Right cardiac atrium (tissue), 5 donors: ENCODE data around the gene ADAM15. TPM values are rescaled to one million over a fixed set of nuclear protein-coding genes. Genes with fewer than 3 reads are reported as not detected.

Source experiments
- ATAC-seq, 2 donors: fragments of 200-7000 bp; cut with Tn5 transposase; one replicate each; pipeline versions ENCODE4 v1.8.0 to v1.9.1; 2020; ENCODE audit warnings: moderate library complexity in 2 of 2, mild to moderate bottlenecking in 1 of 2
- DNase-seq, 3 donors: peaks; one replicate each; pipeline ENCODE4 v3.0.0-alpha.2; 2020
- H3K27ac ChIP-seq: one replicate; pipeline ENCODE4 v1.5.1; 2013; ENCODE audit warnings: mild to moderate bottlenecking, low read length, control low read depth, moderate library complexity
- H3K27me3 ChIP-seq: one replicate; pipeline ENCODE4 v1.6.1; 2013; ENCODE audit not compliant: control insufficient read depth, insufficient read depth
- H3K4me1 ChIP-seq: one replicate; pipeline ENCODE4 v1.6.1; 2013; ENCODE audit warnings: low read length; ENCODE audit not compliant: control insufficient read depth, insufficient read depth
- H3K4me3 ChIP-seq: one replicate; pipeline ENCODE4 v1.5.1; 2013; ENCODE audit warnings: low read length, control low read depth
- H3K9me3 ChIP-seq: one replicate; pipeline ENCODE4 v1.6.1; 2013; ENCODE audit warnings: low read length; ENCODE audit not compliant: control insufficient read depth
- WGBS: extraction: QIAGEN DNeasy Blood & Tissue Kit; methylation state at CpG from one replicate; pipeline ENCODE4 v1.1.7; 2013; 5-methylcytosine and 5-hydroxymethylcytosine counted together
- intact Hi-C, 4 donors: fragments of 100-400 bp; cut with DNase I; formaldehyde crosslinking; loops; one replicate each; pipeline versions ENCODE4 v1.11.0 to v1.14.0; 2022 to 2023
- polyA plus RNA-seq: library from polyadenylated mRNA; stranded (reverse); fragments of 200-250 nt; gene quantifications from one replicate; pipeline ENCODE4 v1.2.3, GENCODE V29; 2013
- total RNA-seq, 4 donors: library from RNA; stranded (reverse); fragmentation: NEBNext Ultra II Directional; extraction: Animal tissue kit (Norgen Biotek cat#: 25700); gene quantifications; one replicate each; pipeline ENCODE4 v1.2.1, GENCODE V29; 2021
- donor health status: healthy with polysubstance abuse.
- donor health status: DM: no; HTN: yes; CAD: no.
- donor health status: DM: no; HTN: no; CAD: no.
- donor health status: DM: no; HTN: yes; CAD: no; lungs with severe emphysema.
- donor health status: DM: yes; HTN: yes; CAD: no.

Gene ADAM15
- total and polyA plus RNA-seq, 5 donors = 51.2 to 106 (median 68.4) TPM

DNA sequence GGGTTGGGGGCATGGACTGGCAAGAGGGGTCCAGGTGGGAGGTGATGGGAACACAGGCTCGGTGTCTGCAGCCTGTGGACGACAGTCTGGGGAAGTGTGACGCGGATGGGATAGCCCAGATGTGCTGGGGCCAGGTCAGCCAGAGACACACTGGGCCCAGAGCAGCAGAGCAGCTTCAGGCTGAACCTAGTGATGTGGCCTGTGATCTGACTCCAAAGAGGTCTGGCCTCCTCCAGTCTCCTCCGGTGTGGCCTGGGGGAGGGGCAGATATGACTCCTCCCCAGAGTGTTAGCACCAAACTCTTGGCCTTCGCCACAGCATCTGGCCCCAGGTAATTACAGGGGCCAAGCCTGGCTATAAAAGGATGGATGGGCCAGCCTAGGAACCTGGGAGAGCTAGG, 41.0 kb downstream of the ADAM15 start:
- ATAC-seq = no peak
- intact Hi-C loops = loop anchor here in 3 of 4 donors (5.0 kb wide), 2 partner anchors 35 to 75 kb away; partner anchors contain the start of gene EFNA1 (in 2 of the 3)
- WGBS = 88% methylated on average over 6 of the region's 6 CpGs

GRCh38 chr1:155092641-155093040, 41.5 kb downstream of the ADAM15 start:
- Histone ChIP-seq H3K4me1 (peaks cover 7% of the 10 kb centered on the region), H3K27me3 (no peaks in the 10 kb centered on the region), H3K4me3 (no peak overlapping the region), H3K9me3 (no peaks in the 10 kb centered on the region), H3K27ac (no peak overlapping the region)
- ATAC-seq (no peak), DNase-seq (no peak)
- intact Hi-C loops = loop anchor here in 3 of 4 donors (5.0 kb wide), 2 partner anchors 35 to 75 kb away; partner anchors contain the start of gene EFNA1 (in 2 of the 3)
- WGBS = 93% methylated on average over 12 of the region's 12 CpGs

More for the DNA sequence above, 41.0 kb downstream of the ADAM15 start:
- no peaks in the 10 kb centered on the region for H3K27me3 ChIP-seq
- no peak overlapping the region for H3K27ac ChIP-seq
- H3K4me1 ChIP-seq = peaks cover 7% of the 10 kb centered on the region
- no peak overlapping the region for H3K4me3 ChIP-seq
- H3K9me3 ChIP-seq = no peaks in the 10 kb centered on the region
- DNase-seq = no peak

- WGBS = 8% methylated on average over 13 of the region's 13 CpGs
These were observed 43.0 kb downstream of the ADAM15 start for GRCh38 chr1:155093911-155094621.

DNA sequence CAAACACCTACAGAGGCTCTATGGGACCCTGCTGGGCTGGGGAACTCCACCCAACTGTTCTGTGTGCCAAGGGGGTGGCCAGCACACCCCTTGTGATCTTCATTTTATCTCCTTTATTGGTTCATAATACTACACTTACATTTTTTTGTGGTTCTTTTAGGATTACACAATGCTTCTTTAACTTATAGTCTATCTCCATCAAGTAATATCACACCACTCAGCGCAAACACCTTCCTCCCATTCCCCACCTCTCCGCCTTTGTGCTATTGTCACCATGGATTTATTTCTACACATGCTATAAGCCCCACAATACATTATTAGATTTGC, 43.5 kb downstream of the ADAM15 start:
- no peak for ATAC-seq
- peaks cover 7% of the 10 kb centered on the region for H3K4me1 ChIP-seq
- no peak overlapping the region for H3K4me3 ChIP-seq
- intact Hi-C loops = loop anchor here (2.0 to 5.0 kb wide), 3 partner anchors 33 to 74 kb away; partner anchors contain the start of gene EFNA1 (in 2 of the 4)
- 71% methylated on average over 2 of the region's 2 CpGs for WGBS
- H3K9me3 ChIP-seq = no peaks in the 10 kb centered on the region
- DNase-seq = no peak
- no peaks in the 10 kb centered on the region for H3K27me3 ChIP-seq
- no peak overlapping the region for H3K27ac ChIP-seq

More at GRCh38 chr1:155093911-155094621, 43.0 kb downstream of the ADAM15 start:
- Histone ChIP-seq H3K27ac (peak overlapping the region; percentile 80), H3K27me3 (no peaks in the 10 kb centered on the region), H3K9me3 (no peaks in the 10 kb centered on the region), H3K4me1 (peaks cover 7% of the 10 kb centered on the region), H3K4me3 (no peak overlapping the region)
- DNase-seq = peak; percentile 69 to 82 (median 81)
- peak; percentile 58 to 62 for ATAC-seq
- intact Hi-C loops = loop anchor here (2.0 to 5.0 kb wide), 3 partner anchors 33 to 75 kb away; partner anchors contain the start of gene EFNA1 (in 2 of the 4)

- 82% methylated on average over 7 of the region's 7 CpGs for WGBS
- DNase-seq = no peak
- no peak for ATAC-seq
- H3K27me3 ChIP-seq = no peaks in the 10 kb centered on the region
- intact Hi-C loops = no loop called here
- no peak overlapping the region for H3K4me3 ChIP-seq
- H3K9me3 ChIP-seq = no peaks in the 10 kb centered on the region
- H3K4me1 ChIP-seq = no peaks in the 10 kb centered on the region
- H3K27ac ChIP-seq = no peak overlapping the region
These were observed 48.2 kb downstream of the ADAM15 start for GRCh38 chr1:155099331-155099730.

DNA sequence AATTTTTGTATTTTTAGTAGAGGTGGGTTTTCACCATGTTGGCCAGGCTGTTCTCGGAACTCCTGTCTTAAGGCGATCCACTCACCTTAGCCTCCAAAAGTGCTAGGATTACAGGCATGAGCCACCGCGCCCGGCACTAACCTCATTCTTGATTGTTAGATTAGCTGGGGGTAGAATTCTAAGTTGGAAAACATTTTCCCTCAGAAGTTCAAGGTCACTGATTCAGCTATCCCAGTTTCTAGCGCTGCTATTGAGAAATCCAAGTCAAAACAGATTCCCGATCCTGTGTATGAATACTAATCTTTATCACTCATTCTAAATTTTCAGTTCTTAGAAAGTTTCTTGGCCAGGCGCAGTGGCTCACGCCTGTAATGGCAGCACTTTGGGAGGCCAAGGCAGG, 52.2 kb downstream of the ADAM15 start:
- intact Hi-C loops = no loop called here
- Histone ChIP-seq H3K9me3 (no peaks in the 10 kb centered on the region), H3K27ac (no peak overlapping the region), H3K27me3 (no peaks in the 10 kb centered on the region), H3K4me1 (no peaks in the 10 kb centered on the region), H3K4me3 (no peak overlapping the region)
- ATAC-seq (no peak), DNase-seq (no peak)
- WGBS = 94% methylated on average over 9 of the region's 9 CpGs

- no peak overlapping the region for H3K4me3 ChIP-seq
- peak overlapping the region; percentile 44 for H3K27ac ChIP-seq
- H3K27me3 ChIP-seq = no peaks in the 10 kb centered on the region
- peak; percentile 70 to 75 for ATAC-seq
- 69% methylated on average over 7 of the region's 7 CpGs for WGBS
- H3K4me1 ChIP-seq = no peaks in the 10 kb centered on the region
- intact Hi-C loops = no loop called here
- no peaks in the 10 kb centered on the region for H3K9me3 ChIP-seq
- DNase-seq = no peak
These were observed 53.8 kb downstream of the ADAM15 start for GRCh38 chr1:155104605-155105534.

DNA sequence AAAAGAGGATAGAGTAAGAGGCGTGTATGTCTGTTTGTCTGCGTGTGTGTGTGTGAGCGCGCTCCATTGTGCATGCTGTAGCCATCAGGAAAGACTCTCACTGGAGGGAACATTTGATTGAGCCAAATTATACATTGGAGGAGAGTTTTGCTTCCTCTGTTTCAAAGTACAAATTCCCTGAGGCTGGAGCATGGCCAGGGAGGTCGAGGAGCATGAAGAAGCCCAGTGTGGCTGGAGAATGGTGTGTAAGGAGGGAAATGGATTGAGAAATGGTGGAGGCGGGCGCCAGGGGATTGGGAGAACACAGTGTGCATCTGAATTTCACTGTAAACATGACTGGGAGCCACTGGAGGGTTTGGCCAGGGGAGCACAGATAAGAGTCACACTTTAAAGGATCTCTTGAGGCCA, 54.5 kb downstream of the ADAM15 start:
- no peaks in the 10 kb centered on the region for H3K4me1 ChIP-seq
- no peaks in the 10 kb centered on the region for H3K9me3 ChIP-seq
- intact Hi-C loops = no loop called here
- 63% methylated on average over 7 of the region's 7 CpGs for WGBS
- no peak overlapping the region for H3K4me3 ChIP-seq
- no peaks in the 10 kb centered on the region for H3K27me3 ChIP-seq
- peak overlapping the region; percentile 44 for H3K27ac ChIP-seq
- DNase-seq (peak; percentile 56 to 84 (median 67)), ATAC-seq (peak; percentile 86 to 92)

DNA sequence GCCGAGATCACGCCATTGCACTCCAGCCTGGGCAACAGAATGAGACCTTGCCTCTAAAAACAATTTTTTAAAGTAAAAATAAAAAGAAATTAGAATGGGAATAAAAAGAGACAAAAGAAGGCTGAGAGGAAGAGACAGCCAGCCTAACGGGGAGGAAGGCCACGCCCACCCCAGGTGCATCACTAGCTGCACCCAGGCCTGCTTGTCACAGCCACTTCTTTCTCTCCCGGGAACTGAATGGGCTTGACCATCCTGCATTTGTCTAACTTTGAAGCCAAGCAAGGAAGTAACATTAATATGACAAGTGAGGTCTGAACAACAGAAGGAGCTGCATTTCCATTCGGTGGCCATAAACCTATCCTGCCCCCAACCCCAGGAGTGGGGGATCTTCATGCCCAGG, 55.7 kb downstream of the ADAM15 start:
- ATAC-seq (no peak), DNase-seq (no peak)
- Histone ChIP-seq H3K27me3 (no peaks in the 10 kb centered on the region), H3K4me3 (no peak overlapping the region), H3K4me1 (no peaks in the 10 kb centered on the region), H3K27ac (no peak overlapping the region), H3K9me3 (no peaks in the 10 kb centered on the region)
- intact Hi-C loops = no loop called here
- WGBS = 72% methylated on average over 6 of the region's 6 CpGs

DNA sequence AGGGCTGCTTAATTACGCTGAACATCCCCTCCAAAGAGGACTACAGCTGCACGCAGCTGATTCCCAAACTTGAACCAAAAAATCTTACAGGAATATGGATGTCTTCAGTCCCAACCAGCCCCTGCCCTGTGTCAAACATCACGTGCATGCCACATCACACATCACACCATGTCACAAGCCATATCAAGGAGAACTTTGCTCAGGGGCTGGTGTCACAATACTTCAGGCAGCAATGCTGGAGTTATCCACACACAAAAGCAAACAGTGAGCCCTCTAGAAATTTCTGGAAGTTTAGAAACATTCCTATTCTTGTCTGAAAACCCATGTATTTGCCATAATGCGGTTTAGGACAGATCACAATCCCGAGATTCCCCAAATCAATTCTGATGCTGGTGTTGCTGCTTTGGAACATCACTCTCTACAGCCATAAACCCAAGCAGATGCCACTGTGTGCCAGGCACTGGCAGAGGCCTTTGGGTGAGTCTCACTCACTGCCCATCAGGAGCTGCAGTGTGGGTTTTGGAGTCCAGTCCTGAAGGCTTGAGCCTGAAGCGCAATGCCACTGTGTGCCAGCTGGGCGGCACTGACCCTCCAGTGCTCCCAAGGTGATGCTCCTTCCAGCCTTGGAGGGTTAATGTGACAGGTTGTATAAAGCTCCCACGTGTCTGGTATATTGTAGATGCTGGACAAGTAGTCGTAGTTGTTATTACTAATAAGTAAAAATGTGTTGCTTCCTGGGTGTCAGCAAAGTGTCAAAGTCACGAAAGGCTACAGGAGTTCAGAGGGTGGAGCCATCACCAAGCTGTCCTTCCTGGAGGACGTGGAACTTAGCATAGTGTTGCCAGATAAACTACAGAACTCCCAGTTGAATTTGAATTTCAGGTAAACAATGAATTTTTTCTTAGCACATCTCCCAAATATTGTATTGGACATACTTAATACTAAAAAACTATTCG, 56.5 kb downstream of the ADAM15 start:
- DNase-seq = no peak
- Histone ChIP-seq H3K27me3 (no peaks in the 10 kb centered on the region), H3K4me1 (no peaks in the 10 kb centered on the region), H3K9me3 (no peaks in the 10 kb centered on the region), H3K27ac (no peak overlapping the region), H3K4me3 (no peak overlapping the region)
- WGBS = 77% methylated on average over 12 of the region's 12 CpGs
- intact Hi-C loops = no loop called here
- ATAC-seq = no peak
